ENCODE data around the gene ESR1. TPM values are rescaled to one million over a fixed set of nuclear protein-coding genes. Genes with fewer than 3 reads are reported as not detected.

Gene ESR1
- total and polyA plus RNA-seq, 9 donors = 6.6 to 44.5 (median 18.5) TPM

DNA sequence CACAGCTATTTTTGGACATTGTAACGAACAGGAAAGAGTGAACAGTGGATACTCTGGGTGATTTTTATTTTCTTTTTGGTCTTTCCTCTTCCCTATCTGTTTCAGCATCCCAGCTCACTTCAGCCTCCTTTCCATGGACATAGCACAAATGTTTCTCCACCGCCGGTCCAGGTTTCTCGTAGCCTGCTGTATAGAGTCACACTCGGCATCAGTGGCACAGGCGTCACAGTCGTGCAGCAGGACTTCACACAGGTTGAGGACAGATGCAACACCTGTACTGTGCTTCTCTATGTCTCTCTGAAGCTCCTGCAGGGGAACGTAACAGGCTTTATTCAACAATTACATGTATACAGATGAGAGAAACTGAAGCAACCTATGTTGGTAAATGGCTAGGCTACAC lies 348.3 kb downstream of the ESR1 start:
- no peaks in the 10 kb centered on the region for H3K27me3 ChIP-seq
- WGBS, 3 donors = 84 to 95% (median 93%) methylated on average over 8 of the region's 8 CpGs
- no peak overlapping the region for H3K4me3 ChIP-seq
- no peak for DNase-seq
- H3K9me3 ChIP-seq = no peaks in the 10 kb centered on the region
- intact Hi-C loops (cut with DNase I) = no loop called here
- no peaks in the 10 kb centered on the region for H3K36me3 ChIP-seq
- H3K27ac ChIP-seq = no peak overlapping the region
- H3K4me1 ChIP-seq (ENCODE audit: insufficient read depth) = no peaks in the 10 kb centered on the region
- TF ChIP-seq, protein P1, sequence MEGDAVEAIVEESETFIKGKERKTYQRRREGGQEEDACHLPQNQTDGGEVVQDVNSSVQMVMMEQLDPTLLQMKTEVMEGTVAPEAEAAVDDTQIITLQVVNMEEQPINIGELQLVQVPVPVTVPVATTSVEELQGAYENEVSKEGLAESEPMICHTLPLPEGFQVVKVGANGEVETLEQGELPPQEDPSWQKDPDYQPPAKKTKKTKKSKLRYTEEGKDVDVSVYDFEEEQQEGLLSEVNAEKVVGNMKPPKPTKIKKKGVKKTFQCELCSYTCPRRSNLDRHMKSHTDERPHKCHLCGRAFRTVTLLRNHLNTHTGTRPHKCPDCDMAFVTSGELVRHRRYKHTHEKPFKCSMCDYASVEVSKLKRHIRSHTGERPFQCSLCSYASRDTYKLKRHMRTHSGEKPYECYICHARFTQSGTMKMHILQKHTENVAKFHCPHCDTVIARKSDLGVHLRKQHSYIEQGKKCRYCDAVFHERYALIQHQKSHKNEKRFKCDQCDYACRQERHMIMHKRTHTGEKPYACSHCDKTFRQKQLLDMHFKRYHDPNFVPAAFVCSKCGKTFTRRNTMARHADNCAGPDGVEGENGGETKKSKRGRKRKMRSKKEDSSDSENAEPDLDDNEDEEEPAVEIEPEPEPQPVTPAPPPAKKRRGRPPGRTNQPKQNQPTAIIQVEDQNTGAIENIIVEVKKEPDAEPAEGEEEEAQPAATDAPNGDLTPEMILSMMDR (IDR thresholded peaks at IDR 0.05) = no peak
- no peak for TF ChIP-seq POLR2A (IDR thresholded peaks at IDR 0.05)
- no peak for TF ChIP-seq EP300 (IDR thresholded peaks at IDR 0.05)

- intact Hi-C loops (cut with DNase I) = no loop called here
Observed at GRCh38 chr6:152160346-152160745, 352.9 kb downstream of the ESR1 start.

GRCh38 chr6:152161501-152161900 lies 354.0 kb downstream of the ESR1 start:
- intact Hi-C loops (cut with DNase I) = no loop called here
- Histone ChIP-seq H3K36me3 (no peaks in the 10 kb centered on the region), H3K4me3 (no peak overlapping the region), H3K4me1 (ENCODE audit: insufficient read depth) (peaks cover 4% of the 10 kb centered on the region), H3K9me3 (no peaks in the 10 kb centered on the region), H3K27me3 (no peaks in the 10 kb centered on the region), H3K27ac (no peak overlapping the region)
- no peak for TF ChIP-seq EP300 (IDR thresholded peaks at IDR 0.05)
- TF ChIP-seq, protein P1 (IDR thresholded peaks at IDR 0.05) = no peak
- no peak for TF ChIP-seq POLR2A (IDR thresholded peaks at IDR 0.05)
- no peak for DNase-seq

More at GRCh38 chr6:152160346-152160745, 352.9 kb downstream of the ESR1 start:
- H3K4me1 ChIP-seq (ENCODE audit: insufficient read depth) = no peaks in the 10 kb centered on the region
- H3K4me3 ChIP-seq = no peak overlapping the region
- no peak for DNase-seq
- 95 to 96% (median 95%) methylated on average over 3 of the region's 3 CpGs for WGBS, 3 donors
- H3K27me3 ChIP-seq = no peaks in the 10 kb centered on the region
- H3K36me3 ChIP-seq = no peaks in the 10 kb centered on the region
- H3K27ac ChIP-seq = no peak overlapping the region
- no peaks in the 10 kb centered on the region for H3K9me3 ChIP-seq
- TF ChIP-seq, protein P1 (IDR thresholded peaks at IDR 0.05) = no peak
- TF ChIP-seq POLR2A (IDR thresholded peaks at IDR 0.05) (no peak), EP300 (IDR thresholded peaks at IDR 0.05) (no peak)

DNA sequence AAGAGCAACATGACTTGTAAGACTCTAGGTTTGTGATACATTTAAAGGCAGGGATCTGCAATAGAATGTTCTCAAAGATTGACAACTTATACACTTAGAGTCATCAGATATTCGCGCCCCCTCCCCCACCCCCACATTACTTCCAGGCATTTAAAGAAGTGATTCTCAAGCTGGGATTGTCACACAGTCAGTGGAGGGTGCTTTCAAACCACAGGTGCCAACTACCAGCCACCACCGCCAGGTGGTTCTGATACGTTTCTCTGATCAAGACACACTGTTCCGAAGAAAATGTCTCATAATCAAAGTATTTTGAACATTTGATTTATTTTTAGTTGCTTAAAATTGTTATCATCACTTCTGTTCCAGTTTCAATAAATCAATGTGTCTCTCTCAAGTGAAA lies 357.5 kb downstream of the ESR1 start:
- WGBS, 3 donors = 85 to 95% (median 90%) methylated on average over 5 of the region's 5 CpGs
- H3K4me3 ChIP-seq = no peak overlapping the region
- H3K4me1 ChIP-seq (ENCODE audit: insufficient read depth) = peaks cover 12% of the 10 kb centered on the region
- H3K27me3 ChIP-seq = no peaks in the 10 kb centered on the region
- H3K36me3 ChIP-seq = no peaks in the 10 kb centered on the region
- intact Hi-C loops (cut with DNase I) = no loop called here
- H3K27ac ChIP-seq = no peak overlapping the region
- no peak for DNase-seq
- no peak for TF ChIP-seq EP300 (IDR thresholded peaks at IDR 0.05)
- no peaks in the 10 kb centered on the region for H3K9me3 ChIP-seq

GRCh38 chr6:152166497-152166896 lies 359.0 kb downstream of the ESR1 start:
- Histone ChIP-seq H3K27me3 (no peaks in the 10 kb centered on the region), H3K9me3 (no peaks in the 10 kb centered on the region), H3K36me3 (no peaks in the 10 kb centered on the region), H3K4me3 (no peak overlapping the region), H3K4me1 (ENCODE audit: insufficient read depth) (peaks cover 15% of the 10 kb centered on the region), H3K27ac (no peak overlapping the region)
- TF ChIP-seq POLR2A (IDR thresholded peaks at IDR 0.05) = no peak
- 58 to 70% (median 60%) methylated on average over 4 of the region's 4 CpGs for WGBS, 3 donors
- DNase-seq = no peak
- intact Hi-C loops (cut with DNase I) = no loop called here

GRCh38 chr6:152166897-152167296 lies 359.4 kb downstream of the ESR1 start:
- DNase-seq = no peak
- intact Hi-C loops (cut with DNase I) = no loop called here
- Histone ChIP-seq H3K27ac (no peak overlapping the region), H3K4me3 (no peak overlapping the region), H3K9me3 (no peaks in the 10 kb centered on the region), H3K36me3 (no peaks in the 10 kb centered on the region), H3K27me3 (no peaks in the 10 kb centered on the region), H3K4me1 (ENCODE audit: insufficient read depth) (peaks cover 15% of the 10 kb centered on the region)
- 64 to 75% (median 64%) methylated on average over 5 of the region's 5 CpGs for WGBS, 3 donors
- TF ChIP-seq, protein P1 (IDR thresholded peaks at IDR 0.05) = no peak
- TF ChIP-seq EP300 (IDR thresholded peaks at IDR 0.05) = no peak
- no peak for TF ChIP-seq POLR2A (IDR thresholded peaks at IDR 0.05)
